Non-pigmented ciliary epithelial cell (primary cell): Measurements from ENCODE around the gene ABCF1.
A peak's percentile ranks its signal among the peaks of the same experiment; 100 is the strongest.

ENCODE experiments used
- DNase-seq: peaks from one replicate; pipeline ENCODE4 v3.0.0-alpha.2; 2010; ENCODE audit warnings: low read depth

The ABCF1 gene

GRCh38 chr6:30601815-30602641 lies 30.8 kb downstream of the ABCF1 start:
- no peak for DNase-seq

GRCh38 chr6:30603961-30604360 lies 32.7 kb downstream of the ABCF1 start:
- no peak for DNase-seq

- no peak for DNase-seq
These were observed 38.8 kb downstream of the ABCF1 start for GRCh38 chr6:30610065-30610464.

GRCh38 chr6:30611150-30611855 lies 40.1 kb downstream of the ABCF1 start:
- no peak for DNase-seq

- no peak for DNase-seq
These were observed 40.6 kb downstream of the ABCF1 start for GRCh38 chr6:30611856-30612194.

GRCh38 chr6:30612213-30612612 lies 41.0 kb downstream of the ABCF1 start:
- no peak for DNase-seq

- no peak for DNase-seq
These were observed 41.5 kb downstream of the ABCF1 start for GRCh38 chr6:30612687-30613248.

GRCh38 chr6:30613251-30614043 lies 42.2 kb downstream of the ABCF1 start:
- no peak for DNase-seq

GRCh38 chr6:30614044-30614842 lies 43.0 kb downstream of the ABCF1 start:
- no peak for DNase-seq

- peak; percentile 89 for DNase-seq
These were observed 43.6 kb downstream of the ABCF1 start for GRCh38 chr6:30614843-30615218.

GRCh38 chr6:30615219-30615957 lies 44.1 kb downstream of the ABCF1 start:
- peak; percentile 53 for DNase-seq

GRCh38 chr6:30615958-30616810 lies 44.9 kb downstream of the ABCF1 start:
- no peak for DNase-seq

GRCh38 chr6:30616811-30617564 lies 45.7 kb downstream of the ABCF1 start, which contains the start of gene PPP1R10:
Gene PPP1R10, minus strand, starts transcription at chr6:30617243. Its CDS starts 7,299 bp downstream, at chr6:30609944.
- peak; percentile 100 for DNase-seq

GRCh38 chr6:30617565-30618269 lies 46.5 kb downstream of the ABCF1 start, which contains the start of gene MRPS18B:
Gene MRPS18B, plus strand, starts transcription at chr6:30617840. Its CDS starts 26 bp downstream, at chr6:30617866.
- DNase-seq, result peak; percentile 93

GRCh38 chr6:30618270-30618797 lies 47.1 kb downstream of the ABCF1 start:
- no peak for DNase-seq

GRCh38 chr6:30619561-30619960 lies 48.3 kb downstream of the ABCF1 start:
- DNase-seq, result no peak

GRCh38 chr6:30625511-30625910 lies 54.3 kb downstream of the ABCF1 start:
- DNase-seq, result no peak
